GM18951 (cell line): ENCODE results near the gene CDC42EP4.
"Not testable (repeated sequence)": the region's sequence is repeated elsewhere in the genome, so short reads cannot be mapped to it uniquely, and the experiment has no call there.

Experiments
- POLR2A ChIP-seq: IDR thresholded peaks from 4 replicates; pipeline ENCODE4 v1.6.1; 2011; ENCODE audit warnings: mild to moderate bottlenecking; ENCODE audit not compliant: insufficient read length, insufficient read depth; ENCODE audit errors: extremely low read depth
- in situ Hi-C: fragments of 300-500 bp; cut with MboI; formaldehyde crosslinking; loops from one replicate; pipeline ENCODE4 v1.12.0; 2022; ENCODE audit warnings: low sequenced_read_pairs, mixed read lengths, inconsistent platforms; ENCODE audit not compliant: unreplicated experiment

CDC42EP4 gene

DNA sequence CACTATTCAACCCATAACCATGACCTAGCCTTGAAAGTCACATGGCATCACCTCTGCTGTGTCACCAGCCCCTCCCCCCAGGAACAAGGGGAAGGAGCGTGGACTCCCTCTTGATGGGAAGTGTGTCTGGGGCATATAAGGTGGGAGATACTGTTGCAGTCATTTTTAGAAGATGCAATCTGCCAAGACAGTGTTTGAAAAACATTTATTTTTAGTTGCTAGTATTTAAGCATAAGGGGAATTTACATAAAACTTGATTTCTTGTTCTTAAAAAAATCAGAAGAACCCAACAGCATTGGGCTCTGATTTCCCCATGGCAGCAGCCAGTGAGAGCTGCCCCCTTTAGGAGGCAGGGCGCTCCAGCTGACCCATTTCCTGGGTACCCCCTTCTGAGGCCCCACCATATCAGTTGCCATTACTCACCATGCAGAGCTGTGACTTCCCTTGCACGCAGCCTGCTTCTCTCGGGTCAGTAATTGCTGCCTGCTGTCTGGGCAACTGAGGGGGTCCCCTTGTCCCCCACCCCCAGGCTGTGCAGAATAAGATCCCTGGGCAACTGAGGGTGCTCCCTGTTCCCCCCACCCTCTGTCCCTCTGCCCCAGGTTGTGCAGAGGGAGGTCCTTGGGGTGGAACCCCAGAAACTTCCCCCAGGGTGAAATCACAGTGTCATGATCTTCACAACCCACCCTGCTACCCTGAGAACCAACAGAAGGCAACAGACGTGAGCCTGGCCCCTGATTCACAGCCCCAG lies 11.8 kb upstream of the CDC42EP4 start:
- in situ Hi-C loops = no loop called here
- no peak for TF ChIP-seq POLR2A

DNA sequence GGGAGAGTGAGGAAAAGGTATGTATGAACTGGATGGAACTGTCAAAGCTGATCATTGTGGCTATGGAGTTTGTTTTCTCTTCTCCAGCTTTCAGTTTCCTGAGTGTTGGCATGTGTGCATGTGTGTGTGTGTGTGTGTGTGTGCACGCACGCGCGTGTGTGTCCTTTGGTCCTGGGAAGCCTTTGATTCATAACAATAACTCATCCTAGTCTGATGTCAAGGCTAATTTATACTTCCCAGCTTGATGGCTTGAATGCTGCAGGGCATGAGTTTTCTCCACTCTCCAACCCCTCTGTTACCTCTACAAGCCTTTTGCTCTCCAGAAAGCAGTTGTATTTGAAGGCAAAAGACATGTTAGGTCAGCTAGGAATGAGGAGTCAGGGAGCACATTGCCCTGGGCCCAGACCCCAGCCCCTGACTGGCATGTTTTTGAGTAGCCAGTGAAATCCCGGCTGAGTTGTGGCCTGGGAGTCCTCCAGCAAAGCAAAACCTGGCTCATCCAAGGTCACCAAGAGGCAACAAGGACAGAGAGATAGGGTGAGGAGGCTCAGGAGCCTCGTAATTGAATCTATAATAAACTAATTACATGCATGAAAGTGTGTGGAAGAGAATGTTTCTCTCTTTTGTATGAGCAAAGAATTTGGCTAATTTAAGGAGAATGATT lies 8.9 kb upstream of the CDC42EP4 start:
- no peak for TF ChIP-seq POLR2A

DNA sequence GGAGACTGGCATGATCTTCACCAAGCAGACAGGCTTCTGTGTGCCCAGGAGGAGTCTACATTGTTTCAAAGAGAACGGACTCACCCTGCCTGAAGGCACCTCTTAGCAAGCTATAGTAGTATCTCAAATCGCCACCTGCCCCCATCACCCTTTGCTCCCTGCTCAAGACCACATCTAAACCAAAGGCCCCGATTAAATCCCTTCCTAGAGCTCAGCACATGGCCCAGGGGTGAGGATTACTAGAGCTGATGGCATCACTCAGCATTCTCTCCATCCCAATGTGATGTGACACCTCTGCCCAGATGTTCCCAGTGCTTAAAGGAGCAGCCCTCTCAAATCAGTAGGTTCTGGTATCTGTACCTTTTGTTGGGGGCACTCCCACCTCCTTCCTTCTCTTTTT lies 8.0 kb upstream of the CDC42EP4 start:
- in situ Hi-C loops = no loop called here
- TF ChIP-seq POLR2A = no peak

More for the DNA sequence above, 8.9 kb upstream of the CDC42EP4 start:
- in situ Hi-C loops = no loop called here

DNA sequence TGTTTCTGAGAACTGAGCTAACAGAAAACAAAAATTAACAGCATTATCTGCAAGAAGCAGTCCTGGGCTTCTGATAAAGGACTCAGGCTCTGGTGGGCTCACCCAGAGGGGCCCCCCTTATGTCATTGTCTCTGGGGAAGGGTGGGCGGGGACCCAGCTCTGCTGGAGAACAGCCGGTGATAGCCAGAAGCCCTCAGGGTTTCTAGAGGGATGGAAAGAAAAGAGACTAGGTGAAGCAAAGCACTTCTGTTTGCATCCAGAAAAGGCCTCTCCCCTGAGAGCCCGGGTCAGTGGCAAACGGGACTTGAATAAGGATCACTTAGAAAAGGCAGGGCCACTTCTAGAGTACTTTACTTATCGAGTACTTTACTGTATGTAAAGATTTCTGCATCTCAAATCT lies 7.0 kb upstream of the CDC42EP4 start:
- TF ChIP-seq POLR2A = no peak
- in situ Hi-C loops = no loop called here

DNA sequence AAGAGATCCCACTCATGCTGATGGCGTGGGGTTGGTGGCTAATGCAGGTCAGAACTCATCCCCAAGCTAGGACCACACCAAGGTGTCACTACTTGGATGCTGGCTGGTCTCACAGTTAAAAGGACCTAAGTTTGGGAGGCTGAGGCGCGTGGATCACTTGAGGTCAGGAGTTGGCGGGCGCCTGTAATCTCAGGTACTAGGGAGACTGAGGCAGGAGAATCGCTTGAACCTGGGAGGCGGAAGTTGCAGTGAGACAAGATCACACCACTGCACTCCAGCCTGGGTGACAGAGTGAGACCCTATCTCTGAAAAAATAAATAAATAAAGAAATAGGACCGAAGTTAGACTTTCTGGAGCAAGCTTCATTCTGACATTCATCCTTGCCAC lies 6.6 kb upstream of the CDC42EP4 start:
- in situ Hi-C loops = no loop called here
- no peak for TF ChIP-seq POLR2A

DNA sequence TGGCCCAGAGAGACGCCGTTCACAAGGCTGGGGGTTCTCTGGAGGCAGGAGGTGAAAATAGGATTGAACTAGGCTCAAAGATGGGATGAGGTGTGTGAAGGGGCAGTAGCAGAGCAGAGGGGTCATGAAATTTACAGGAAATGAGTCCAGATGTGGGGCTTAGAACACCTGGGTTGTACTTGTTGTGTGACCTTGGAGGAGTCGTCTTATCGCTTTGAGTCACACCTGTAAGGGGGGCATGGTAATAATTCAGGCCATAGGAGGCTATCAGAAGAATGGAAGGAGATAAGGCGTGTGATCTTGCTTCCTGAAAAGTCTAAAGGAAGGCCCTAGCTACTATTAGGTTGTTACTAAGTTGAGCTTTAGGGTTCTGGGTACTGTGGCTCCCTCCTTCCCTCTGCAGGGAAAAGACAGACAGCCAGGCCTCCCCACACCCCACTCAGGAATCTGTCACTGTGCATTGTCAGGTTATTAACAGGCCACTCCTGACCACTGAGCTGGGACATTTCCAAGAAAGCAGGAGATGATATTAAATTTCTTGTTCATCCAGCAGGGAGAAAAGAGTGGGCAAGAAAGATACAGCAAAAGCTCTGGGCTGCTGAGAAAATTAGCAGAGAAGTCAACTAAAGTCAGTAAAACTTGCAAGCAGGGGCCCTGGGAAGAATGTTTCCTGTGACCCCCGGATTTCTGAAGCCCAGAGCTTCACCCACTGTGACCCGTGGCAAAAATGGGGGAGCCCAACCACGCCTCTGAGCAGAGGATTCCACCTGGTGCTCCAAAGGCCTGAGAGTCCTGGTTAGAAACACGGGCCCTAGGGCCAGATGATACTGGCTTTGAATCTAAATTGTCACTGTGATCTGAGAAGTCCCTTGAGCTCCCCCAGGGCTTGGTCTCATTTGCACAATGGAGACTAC lies 6.0 kb upstream of the CDC42EP4 start:
- no peak for TF ChIP-seq POLR2A
- in situ Hi-C loops = no loop called here

DNA sequence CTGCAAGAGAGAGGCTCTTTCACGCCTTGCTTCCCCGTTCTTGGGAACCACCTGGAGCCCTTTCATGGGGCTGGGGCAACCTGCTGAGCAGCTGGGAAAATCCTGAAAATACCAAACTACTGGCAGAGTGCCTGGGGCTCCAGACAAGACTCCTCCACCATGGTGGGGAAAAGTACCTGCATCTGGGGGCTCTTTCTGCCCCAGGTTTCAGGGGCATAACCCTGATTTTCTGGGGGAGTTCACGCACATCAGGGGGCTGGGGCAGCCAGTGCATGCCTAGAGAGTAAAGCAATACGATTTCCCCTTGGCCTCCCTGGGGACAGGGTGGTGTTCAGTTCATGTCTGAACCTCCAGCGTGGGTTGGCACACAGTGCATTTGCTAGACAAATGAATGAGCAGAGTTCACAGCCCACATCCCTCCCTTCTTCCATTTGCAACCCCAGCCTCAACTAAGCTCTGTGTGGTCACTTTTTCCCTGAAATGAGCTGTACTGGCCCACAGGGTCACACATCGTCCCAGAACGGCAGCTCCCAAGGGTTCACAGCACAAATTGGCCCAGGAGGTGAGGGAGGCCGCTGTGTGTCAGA lies 5.2 kb upstream of the CDC42EP4 start:
- TF ChIP-seq POLR2A = no peak

DNA sequence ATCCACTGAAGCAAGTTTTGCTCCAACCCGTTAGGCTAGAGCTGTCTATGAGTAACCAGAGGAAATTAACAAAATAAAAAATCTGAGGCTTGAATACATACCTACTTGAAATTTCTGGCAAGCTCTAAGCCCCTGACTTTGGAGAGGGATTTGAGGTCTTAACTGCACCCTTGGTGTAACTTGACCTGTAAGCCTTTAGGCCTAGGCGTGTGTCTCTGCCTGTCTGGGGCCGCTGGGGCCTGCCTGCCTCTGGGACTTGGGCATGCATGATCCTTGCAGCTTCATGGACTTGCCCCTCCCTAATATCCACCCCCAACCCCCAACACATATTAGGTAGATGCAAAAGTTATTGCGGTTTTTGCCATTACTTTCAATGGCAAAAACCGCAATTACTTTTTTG lies 3.7 kb upstream of the CDC42EP4 start:
- TF ChIP-seq POLR2A = no peak
- in situ Hi-C loops = no loop called here

More for the DNA sequence above, 5.2 kb upstream of the CDC42EP4 start:
- in situ Hi-C loops = no loop called here

DNA sequence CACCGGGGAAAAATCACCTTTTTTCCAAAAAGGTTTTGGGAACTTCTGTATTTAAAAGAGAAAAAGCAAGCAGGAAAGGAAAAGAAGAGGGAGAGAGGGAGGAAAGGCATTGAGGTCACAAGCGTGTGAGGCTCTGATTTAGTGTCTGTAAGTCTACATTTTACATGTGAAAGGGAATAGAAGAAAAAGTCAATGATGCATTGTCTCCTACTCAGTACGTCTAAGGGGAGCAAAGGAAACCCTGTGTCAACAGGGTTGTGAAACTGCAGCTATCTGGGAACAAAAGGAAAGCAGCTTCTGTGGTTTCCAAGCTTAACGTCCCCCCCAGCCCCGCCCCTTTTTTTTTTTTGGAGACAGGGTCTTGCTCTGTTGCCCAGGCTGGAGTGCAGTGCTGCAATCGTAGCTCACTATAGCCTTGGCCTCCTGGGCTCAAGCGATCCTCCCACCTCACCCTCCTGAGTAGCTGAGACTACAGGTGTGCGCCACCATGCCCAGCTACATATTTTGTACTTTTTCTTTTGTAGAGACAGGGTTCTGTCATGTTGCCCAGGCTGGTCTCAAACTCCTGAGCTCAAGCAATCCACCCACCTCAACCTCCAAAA lies 1.8 kb upstream of the CDC42EP4 start:
- TF ChIP-seq POLR2A = no peak
- in situ Hi-C loops = no loop called here

DNA sequence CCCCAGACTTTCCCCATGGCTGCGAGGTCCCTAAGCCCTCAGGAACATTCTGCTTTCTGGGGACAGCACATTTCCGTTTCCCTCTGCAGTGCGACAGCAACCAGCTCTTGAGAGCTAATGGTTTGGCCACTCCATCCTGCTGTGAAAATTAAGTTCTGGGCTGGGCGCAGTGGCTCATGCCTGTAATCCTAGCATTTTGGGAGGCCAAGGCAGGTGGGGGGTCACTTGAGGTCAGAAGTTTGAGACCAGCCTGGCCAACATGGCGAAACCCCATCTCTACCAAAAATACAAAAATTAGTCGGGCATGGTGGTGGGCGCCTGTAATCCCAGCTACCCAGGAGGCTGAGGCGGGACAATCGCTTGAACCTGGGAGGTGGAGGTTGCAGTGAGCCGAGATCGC lies 1.1 kb upstream of the CDC42EP4 start:
- in situ Hi-C loops = not testable (repeated sequence)

DNA sequence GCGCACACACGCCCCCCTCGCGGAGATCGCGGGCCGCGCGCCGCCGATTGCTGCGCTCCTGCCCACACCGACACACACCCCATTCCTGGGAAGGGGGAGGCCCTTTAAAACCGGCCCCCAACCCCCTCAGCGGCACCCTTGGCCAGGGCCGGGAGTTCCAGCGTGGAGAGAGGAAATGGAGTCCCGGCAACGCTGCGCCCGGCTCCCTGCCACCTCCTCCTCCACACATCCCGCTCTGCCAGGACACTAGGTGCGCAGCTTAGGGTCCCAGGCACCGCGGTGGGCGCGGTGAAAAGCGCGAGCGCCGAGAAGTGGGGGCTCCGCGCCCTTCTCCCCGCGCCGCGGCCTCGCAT lies 397 bp downstream of the CDC42EP4 start:
- TF ChIP-seq POLR2A = no peak
- in situ Hi-C loops = no loop called here

DNA sequence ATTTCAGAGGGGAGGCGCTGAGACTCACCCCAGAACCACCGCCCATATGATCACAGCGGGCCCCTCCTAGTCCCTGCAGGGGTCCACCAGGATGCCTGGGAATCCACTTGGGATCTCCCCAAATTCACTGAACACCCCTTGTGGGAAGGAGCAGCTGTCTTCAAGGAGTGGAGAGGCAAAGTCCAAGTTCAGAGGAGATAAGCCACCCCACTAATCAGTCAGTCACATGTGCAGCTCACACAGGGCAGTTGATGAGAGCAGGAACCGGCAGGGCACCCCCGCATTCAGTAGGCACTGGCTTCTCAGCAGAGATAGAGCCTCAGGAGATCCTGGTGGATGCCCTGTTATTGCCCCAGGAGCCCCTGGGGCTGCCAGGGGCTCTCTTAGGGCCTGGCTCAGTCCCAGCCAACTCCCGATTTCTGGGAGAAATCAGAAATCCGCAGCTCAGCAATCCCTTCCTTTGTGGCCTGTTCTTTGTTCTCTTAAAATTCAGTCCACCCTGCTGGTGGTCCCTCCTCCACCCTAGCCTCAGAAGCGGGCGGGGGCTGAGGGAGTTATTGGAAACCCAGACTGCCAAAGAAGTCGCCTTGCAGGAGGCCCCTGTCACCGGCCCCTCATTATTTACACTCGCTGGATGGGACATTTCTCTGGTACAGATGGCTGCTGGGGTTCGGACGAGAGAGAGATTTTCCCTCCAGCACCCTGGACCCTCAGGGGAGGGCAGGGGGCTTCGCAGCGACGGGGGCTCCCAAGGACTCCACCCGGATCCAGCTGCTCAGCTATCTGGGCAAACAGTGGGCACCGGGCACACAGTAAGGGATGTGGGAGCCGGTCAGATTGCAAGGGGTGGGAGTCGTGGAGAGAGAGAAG lies 1.8 kb downstream of the CDC42EP4 start:
- TF ChIP-seq POLR2A = no peak
- in situ Hi-C loops = no loop called here

DNA sequence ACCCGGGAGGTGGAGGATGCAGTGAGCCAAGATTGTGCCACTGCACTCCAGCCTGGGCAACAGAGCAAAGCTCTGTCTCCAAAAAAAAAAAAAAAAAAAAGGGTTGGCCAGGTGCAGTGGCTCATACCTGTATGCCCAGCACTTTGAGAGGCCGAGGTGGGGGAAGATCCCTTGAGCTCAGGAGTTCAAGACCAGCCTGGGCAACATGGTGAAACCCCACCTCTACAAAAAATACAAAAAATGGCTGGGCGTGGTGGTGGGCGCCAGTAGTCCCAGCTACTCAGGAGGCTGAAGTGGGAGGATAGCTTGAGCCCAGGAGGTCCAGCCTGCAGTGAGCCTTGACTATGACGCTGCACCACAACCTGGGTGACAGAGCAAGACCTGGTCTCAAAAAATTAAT lies 2.8 kb downstream of the CDC42EP4 start:
- in situ Hi-C loops = not testable (repeated sequence)
